ENCODE measurements around the gene MYPOP.

Gene MYPOP

GRCh38 chr19:45934551-45935230 lies 32.3 kb upstream of the MYPOP start:
- no peak for DNase-seq (ENCODE audit: low read depth)
- no peak for TF ChIP-seq CTCF (IDR thresholded peaks at IDR 0.05; ENCODE audit: control insufficient read depth, insufficient read depth, low read depth, low read length, missing control alignments)
- no peak overlapping the region for H3K4me3 ChIP-seq (ENCODE audit: control insufficient read depth, low read depth, low read length)

GRCh38 chr19:45933759-45934158 lies 31.3 kb upstream of the MYPOP start:
- H3K4me3 ChIP-seq (ENCODE audit: control insufficient read depth, low read depth, low read length): no peak overlapping the region
- no peak for DNase-seq (ENCODE audit: low read depth)
- no peak for TF ChIP-seq CTCF (IDR thresholded peaks at IDR 0.05; ENCODE audit: control insufficient read depth, insufficient read depth, low read depth, low read length, missing control alignments)

- no peak overlapping the region for H3K4me3 ChIP-seq (ENCODE audit: control insufficient read depth, low read depth, low read length)
- TF ChIP-seq CTCF (IDR thresholded peaks at IDR 0.05; ENCODE audit: control insufficient read depth, insufficient read depth, low read depth, low read length, missing control alignments): no peak
- DNase-seq (ENCODE audit: low read depth): no peak
Observed at GRCh38 chr19:45931055-45931454, 28.6 kb upstream of the MYPOP start.

GRCh38 chr19:45929247-45929646 lies 26.8 kb upstream of the MYPOP start:
- no peak for TF ChIP-seq CTCF (IDR thresholded peaks at IDR 0.05; ENCODE audit: control insufficient read depth, insufficient read depth, low read depth, low read length, missing control alignments)
- DNase-seq (ENCODE audit: low read depth): no peak
- no peak overlapping the region for H3K4me3 ChIP-seq (ENCODE audit: control insufficient read depth, low read depth, low read length)

- peak; percentile 37 for DNase-seq (ENCODE audit: low read depth)
- H3K4me3 ChIP-seq (ENCODE audit: control insufficient read depth, low read depth, low read length): no peak overlapping the region; the same call in 1 of the 2 replicates
- no peak for TF ChIP-seq CTCF (IDR thresholded peaks at IDR 0.05; ENCODE audit: control insufficient read depth, insufficient read depth, low read depth, low read length, missing control alignments)
Observed at GRCh38 chr19:45927565-45928261, 25.3 kb upstream of the MYPOP start.

- TF ChIP-seq CTCF (IDR thresholded peaks at IDR 0.05; ENCODE audit: control insufficient read depth, insufficient read depth, low read depth, low read length, missing control alignments): no peak
- no peak for DNase-seq (ENCODE audit: low read depth)
- H3K4me3 ChIP-seq (ENCODE audit: control insufficient read depth, low read depth, low read length): no peak overlapping the region
Observed at GRCh38 chr19:45924891-45925447, 22.6 kb upstream of the MYPOP start.

All from AG09309 (cell line).